Osteocyte (in vitro differentiated cells): ENCODE results near the gene OSER1. TPM values are rescaled to one million over a fixed set of nuclear protein-coding genes. Genes with fewer than 3 reads are reported as not detected.
A peak's percentile ranks its signal among the peaks of the same experiment; 100 is the strongest.

Experiments
- DNase-seq: peaks from one replicate; pipeline ENCODE4 v3.0.0; 2021; ENCODE audit warnings: mixed read lengths; ENCODE audit not compliant: unreplicated experiment; ENCODE audit errors: extremely low spot score
- H3K27ac Mint-ChIP-seq: one replicate; pipeline ENCODE4 v1.8.0; 2021; ENCODE audit warnings: mild to moderate bottlenecking, mixed read lengths; ENCODE audit not compliant: unreplicated experiment
- H3K27me3 Mint-ChIP-seq: one replicate; pipeline ENCODE4 v1.8.0; 2021; ENCODE audit warnings: mixed read lengths; ENCODE audit not compliant: unreplicated experiment
- H3K36me3 Mint-ChIP-seq: one replicate; pipeline ENCODE4 v1.8.0; 2021; ENCODE audit warnings: mixed read lengths; ENCODE audit not compliant: unreplicated experiment
- H3K4me1 Mint-ChIP-seq: one replicate; pipeline ENCODE4 v1.8.0; 2021; ENCODE audit warnings: mixed read lengths; ENCODE audit not compliant: unreplicated experiment
- H3K4me3 Mint-ChIP-seq: one replicate; pipeline ENCODE4 v1.8.0; 2021; ENCODE audit warnings: mild to moderate bottlenecking, moderate library complexity, mixed read lengths; ENCODE audit not compliant: unreplicated experiment
- H3K9me3 Mint-ChIP-seq: one replicate; pipeline ENCODE4 v1.8.0; 2021; ENCODE audit warnings: mixed read lengths; ENCODE audit not compliant: unreplicated experiment
- CTCF ChIP-seq: fragments of 200-600 bp; sonication (generic); IDR thresholded peaks from 2 replicates; pipeline ENCODE4 v1.5.0; 2021; ENCODE audit warnings: antibody characterized with exemption, mild to moderate bottlenecking, moderate library complexity
- total RNA-seq: library from RNA; stranded (reverse); gene quantifications from 2 replicates; pipeline ENCODE4 v1.2.1, GENCODE V29; 2021

Gene OSER1
- total RNA-seq, 1 donor from 2014 or later: 41.2 TPM

DNA sequence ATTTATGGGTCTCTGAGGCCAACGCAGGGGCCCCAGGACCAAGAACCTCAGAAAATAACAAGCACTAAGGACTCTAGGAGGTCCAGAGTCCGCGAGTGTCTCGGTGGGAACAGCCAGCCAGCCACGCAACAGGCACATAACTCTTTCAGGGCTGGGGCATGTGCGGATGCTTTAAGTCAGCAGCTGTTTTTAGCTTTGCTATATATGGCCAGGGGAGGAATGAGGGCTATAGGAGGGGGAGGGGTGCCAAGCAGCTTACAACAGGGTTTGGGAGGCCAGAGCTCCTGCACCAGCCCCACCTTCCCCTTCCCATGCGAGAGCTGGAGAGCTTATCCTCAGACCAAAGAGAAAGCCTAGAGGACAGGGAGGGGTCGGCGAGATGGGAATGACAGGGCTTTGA lies 29.8 kb downstream of the OSER1 start:
- Mint-ChIP-seq H3K9me3 (no peaks in the 10 kb centered on the region), H3K27me3 (no peaks in the 10 kb centered on the region), H3K36me3 (peaks cover 4% of the 10 kb centered on the region), H3K27ac (peak overlapping the region; percentile 96), H3K4me1 (peaks cover 80% of the 10 kb centered on the region), H3K4me3 (peak overlapping the region; percentile 53)
- no peak for DNase-seq
- no peak for TF ChIP-seq CTCF

GRCh38 chr20:44176833-44177534 lies 33.6 kb downstream of the OSER1 start:
- DNase-seq: no peak
- peaks cover 53% of the 10 kb centered on the region for H3K4me1 Mint-ChIP-seq
- no peaks in the 10 kb centered on the region for H3K27me3 Mint-ChIP-seq
- peak overlapping the region; percentile 86 for H3K27ac Mint-ChIP-seq
- H3K36me3 Mint-ChIP-seq: peaks cover 5% of the 10 kb centered on the region
- H3K4me3 Mint-ChIP-seq: no peak overlapping the region
- no peaks in the 10 kb centered on the region for H3K9me3 Mint-ChIP-seq
- TF ChIP-seq CTCF: no peak

DNA sequence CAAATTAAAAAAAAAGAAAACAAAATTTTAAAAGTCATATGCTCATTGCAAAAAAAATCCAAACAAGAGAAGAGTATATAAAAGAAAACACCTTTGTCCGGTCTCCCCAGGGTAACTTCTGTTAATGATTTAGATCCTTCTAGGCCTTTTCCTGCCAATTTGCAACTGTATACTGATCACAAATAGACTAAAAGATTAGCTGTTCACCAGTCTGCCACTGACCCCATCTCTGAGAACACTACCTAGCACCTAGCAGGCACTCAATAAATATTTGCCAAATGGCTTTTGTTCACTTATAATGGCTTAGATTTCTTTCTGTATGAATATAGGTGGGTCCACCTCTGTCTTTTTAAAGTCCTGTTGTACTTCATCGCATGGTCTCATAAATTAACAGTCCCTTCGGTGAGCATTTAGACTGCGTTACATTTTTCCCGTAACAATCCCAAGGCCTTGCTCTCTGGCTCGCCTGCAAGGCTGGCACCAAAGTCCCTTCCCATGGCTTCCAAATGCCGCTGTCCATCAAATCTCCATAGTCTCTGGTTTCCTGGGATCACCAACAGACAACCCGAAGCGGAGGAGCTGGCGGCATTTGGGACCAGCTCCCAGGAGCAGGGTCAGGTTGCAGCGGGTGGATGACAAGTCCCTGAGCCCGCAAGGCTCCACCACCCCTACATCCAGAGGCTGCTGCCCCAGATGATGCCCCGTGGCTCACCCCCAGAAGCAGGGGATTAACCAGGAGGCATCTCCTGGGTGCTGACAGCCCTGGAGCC lies 35.4 kb downstream of the OSER1 start:
- H3K36me3 Mint-ChIP-seq: peaks cover 5% of the 10 kb centered on the region
- H3K27ac Mint-ChIP-seq: no peak overlapping the region
- DNase-seq: no peak
- H3K4me3 Mint-ChIP-seq: no peak overlapping the region
- no peak for TF ChIP-seq CTCF
- peaks cover 49% of the 10 kb centered on the region for H3K4me1 Mint-ChIP-seq
- H3K27me3 Mint-ChIP-seq: no peaks in the 10 kb centered on the region
- no peaks in the 10 kb centered on the region for H3K9me3 Mint-ChIP-seq

GRCh38 chr20:44173846-44174245 lies 36.7 kb downstream of the OSER1 start:
- Mint-ChIP-seq H3K27me3 (no peaks in the 10 kb centered on the region), H3K9me3 (no peaks in the 10 kb centered on the region), H3K36me3 (peaks cover 5% of the 10 kb centered on the region), H3K4me1 (peaks cover 44% of the 10 kb centered on the region), H3K27ac (peak overlapping the region; percentile 17), H3K4me3 (no peak overlapping the region)
- no peak for TF ChIP-seq CTCF
- DNase-seq: no peak

- DNase-seq: no peak
- H3K27me3 Mint-ChIP-seq: no peaks in the 10 kb centered on the region
- no peaks in the 10 kb centered on the region for H3K9me3 Mint-ChIP-seq
- H3K4me3 Mint-ChIP-seq: no peak overlapping the region
- H3K27ac Mint-ChIP-seq: peak overlapping the region; percentile 17
- peaks cover 36% of the 10 kb centered on the region for H3K4me1 Mint-ChIP-seq
- peaks cover 5% of the 10 kb centered on the region for H3K36me3 Mint-ChIP-seq
- TF ChIP-seq CTCF: no peak
Observed at GRCh38 chr20:44173116-44173515, 37.5 kb downstream of the OSER1 start.
